Measurements from ENCODE around the gene SPG7.

The SPG7 gene

DNA sequence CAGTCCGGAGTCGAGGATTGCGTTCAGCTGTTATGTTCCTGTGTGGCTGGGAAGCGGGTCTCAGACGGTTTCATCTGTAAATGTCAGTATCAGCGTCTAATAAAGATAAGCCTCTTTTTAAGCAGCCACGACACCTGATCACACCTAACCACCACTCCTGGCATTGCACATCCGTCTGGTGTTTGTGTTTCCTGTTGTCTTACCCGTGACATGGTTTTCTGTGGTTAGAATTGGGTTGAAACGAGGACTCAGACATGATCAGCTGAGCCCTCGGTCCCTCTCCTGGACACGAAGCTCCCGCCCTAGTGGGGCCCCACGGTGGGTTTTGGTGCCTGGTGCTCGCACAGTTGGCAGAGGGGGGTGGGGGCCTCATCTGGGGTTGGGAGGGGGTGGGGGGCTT, 85.6 kb downstream of the SPG7 start:
- no peaks in the 10 kb centered on the region for H3K9me3 ChIP-seq
- H3K27me3 ChIP-seq: no peaks in the 10 kb centered on the region
- no peaks in the 10 kb centered on the region for H3K4me1 ChIP-seq
- no peak overlapping the region for H3K4me3 ChIP-seq (ENCODE audit: low read depth, low read length)
- H3K36me3 ChIP-seq: no peaks in the 10 kb centered on the region
- TF ChIP-seq, protein P1, sequence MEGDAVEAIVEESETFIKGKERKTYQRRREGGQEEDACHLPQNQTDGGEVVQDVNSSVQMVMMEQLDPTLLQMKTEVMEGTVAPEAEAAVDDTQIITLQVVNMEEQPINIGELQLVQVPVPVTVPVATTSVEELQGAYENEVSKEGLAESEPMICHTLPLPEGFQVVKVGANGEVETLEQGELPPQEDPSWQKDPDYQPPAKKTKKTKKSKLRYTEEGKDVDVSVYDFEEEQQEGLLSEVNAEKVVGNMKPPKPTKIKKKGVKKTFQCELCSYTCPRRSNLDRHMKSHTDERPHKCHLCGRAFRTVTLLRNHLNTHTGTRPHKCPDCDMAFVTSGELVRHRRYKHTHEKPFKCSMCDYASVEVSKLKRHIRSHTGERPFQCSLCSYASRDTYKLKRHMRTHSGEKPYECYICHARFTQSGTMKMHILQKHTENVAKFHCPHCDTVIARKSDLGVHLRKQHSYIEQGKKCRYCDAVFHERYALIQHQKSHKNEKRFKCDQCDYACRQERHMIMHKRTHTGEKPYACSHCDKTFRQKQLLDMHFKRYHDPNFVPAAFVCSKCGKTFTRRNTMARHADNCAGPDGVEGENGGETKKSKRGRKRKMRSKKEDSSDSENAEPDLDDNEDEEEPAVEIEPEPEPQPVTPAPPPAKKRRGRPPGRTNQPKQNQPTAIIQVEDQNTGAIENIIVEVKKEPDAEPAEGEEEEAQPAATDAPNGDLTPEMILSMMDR (IDR thresholded peaks at IDR 0.05; ENCODE audit: low read depth, low read length): no peak
- no peak for DNase-seq

DNA sequence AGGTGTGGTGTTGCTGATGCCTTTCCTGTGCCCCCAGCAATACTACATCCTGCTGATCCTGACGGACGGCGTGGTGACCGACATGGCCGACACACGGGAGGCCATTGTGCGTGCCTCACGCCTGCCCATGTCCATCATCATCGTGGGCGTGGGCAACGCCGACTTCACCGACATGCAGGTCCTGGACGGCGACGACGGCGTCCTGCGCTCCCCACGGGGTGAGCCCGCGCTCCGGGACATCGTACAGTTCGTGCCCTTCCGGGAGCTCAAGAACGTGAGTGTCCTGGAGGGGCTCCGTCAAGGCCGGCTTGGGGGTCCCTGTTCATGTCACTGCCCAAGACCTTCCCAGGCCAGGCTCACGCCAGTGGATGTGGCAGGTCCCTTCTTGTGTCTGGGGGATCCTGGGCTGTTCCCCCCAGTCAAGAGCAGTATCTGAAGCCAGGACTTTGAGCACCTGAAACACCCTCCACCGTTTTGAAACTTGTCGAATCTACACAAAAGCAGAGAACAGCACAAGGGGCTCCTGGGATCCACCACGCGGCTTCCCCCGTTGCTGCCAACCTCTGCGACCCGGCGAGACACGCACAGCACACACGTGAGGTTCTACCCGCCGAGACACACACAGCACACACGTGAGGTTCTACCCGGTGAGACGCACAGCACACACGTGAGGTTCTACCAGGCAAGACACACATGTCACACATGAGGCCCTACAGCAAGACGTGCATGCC, 87.3 kb downstream of the SPG7 start:
- no peak for DNase-seq
- no peaks in the 10 kb centered on the region for H3K9me3 ChIP-seq
- no peaks in the 10 kb centered on the region for H3K36me3 ChIP-seq
- no peaks in the 10 kb centered on the region for H3K4me1 ChIP-seq
- TF ChIP-seq, protein P1 (IDR thresholded peaks at IDR 0.05; ENCODE audit: low read depth, low read length): no peak
- no peak overlapping the region for H3K4me3 ChIP-seq (ENCODE audit: low read depth, low read length)
- no peaks in the 10 kb centered on the region for H3K27me3 ChIP-seq

DNA sequence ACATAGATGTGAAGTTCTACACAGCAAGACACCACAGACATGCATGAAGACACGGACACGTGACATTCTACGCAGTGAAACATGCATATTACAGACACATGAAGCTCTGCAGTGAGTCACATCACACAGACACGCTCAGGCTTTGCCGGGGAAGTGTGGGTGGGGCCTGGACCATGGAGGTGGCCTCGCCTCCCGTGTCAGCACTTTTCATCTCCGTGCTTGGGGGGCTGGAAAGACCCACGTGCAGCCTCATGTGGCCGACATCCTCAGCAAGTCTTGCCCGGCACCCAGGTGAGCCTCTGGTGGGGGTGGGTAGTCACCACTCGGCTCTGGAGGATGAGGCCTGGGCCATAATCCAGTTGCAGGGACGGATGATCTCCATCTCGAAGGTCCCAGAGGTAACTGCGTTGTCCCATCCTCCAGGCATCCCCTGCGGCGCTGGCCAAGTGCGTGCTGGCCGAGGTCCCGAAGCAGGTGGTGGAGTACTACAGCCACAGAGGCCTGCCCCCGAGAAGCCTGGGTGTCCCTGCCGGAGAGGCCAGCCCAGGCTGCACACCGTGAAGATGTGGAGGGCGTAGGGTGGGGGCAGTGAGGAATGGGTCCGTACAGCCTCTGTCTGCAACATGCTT, 88.0 kb downstream of the SPG7 start:
- no peak for DNase-seq
- TF ChIP-seq, protein P1 (IDR thresholded peaks at IDR 0.05; ENCODE audit: low read depth, low read length): no peak
- Histone ChIP-seq H3K4me1 (no peaks in the 10 kb centered on the region), H3K27me3 (no peaks in the 10 kb centered on the region), H3K4me3 (ENCODE audit: low read depth, low read length) (no peak overlapping the region), H3K9me3 (no peaks in the 10 kb centered on the region), H3K36me3 (no peaks in the 10 kb centered on the region)

DNA sequence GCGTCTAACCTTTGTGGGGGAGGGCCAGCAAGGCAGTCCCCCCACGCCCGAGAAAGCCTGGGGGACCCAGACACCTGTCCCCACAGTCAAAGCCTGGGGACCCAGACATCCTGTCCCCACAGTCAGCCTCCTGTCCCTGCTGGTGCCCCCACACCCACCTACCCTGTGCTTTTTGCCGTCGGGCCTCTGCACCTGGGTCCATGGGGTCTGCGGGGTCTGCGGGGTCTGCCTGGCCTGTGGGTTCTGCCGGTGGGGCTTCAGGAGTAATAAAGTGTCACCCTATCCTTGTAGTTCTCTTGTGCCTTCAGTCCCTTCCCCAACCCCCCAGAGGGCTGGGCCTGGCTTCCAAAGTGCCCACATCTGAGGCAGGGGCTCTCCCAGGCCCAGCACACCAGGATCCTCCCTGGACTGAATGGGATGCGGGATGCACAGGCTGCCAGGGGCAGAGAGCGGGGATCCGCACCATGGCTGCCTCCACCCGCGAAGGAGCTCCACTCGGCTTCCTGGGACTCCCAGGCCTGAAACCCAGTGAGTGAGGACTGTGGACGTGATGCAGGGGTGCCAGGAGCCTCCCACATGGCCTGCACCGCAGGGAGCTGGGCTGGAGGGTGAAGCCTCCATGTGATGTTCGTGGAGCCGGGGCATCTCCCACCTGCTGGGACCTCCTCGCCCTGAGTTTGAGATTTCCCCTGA, 88.9 kb downstream of the SPG7 start:
- Histone ChIP-seq H3K4me3 (ENCODE audit: low read depth, low read length) (no peak overlapping the region), H3K27me3 (no peaks in the 10 kb centered on the region), H3K4me1 (peaks cover 1% of the 10 kb centered on the region; the same call in 1 of the 2 replicates), H3K36me3 (no peaks in the 10 kb centered on the region), H3K9me3 (no peaks in the 10 kb centered on the region)
- no peak for DNase-seq
- TF ChIP-seq, protein P1 (IDR thresholded peaks at IDR 0.05; ENCODE audit: low read depth, low read length): no peak

DNA sequence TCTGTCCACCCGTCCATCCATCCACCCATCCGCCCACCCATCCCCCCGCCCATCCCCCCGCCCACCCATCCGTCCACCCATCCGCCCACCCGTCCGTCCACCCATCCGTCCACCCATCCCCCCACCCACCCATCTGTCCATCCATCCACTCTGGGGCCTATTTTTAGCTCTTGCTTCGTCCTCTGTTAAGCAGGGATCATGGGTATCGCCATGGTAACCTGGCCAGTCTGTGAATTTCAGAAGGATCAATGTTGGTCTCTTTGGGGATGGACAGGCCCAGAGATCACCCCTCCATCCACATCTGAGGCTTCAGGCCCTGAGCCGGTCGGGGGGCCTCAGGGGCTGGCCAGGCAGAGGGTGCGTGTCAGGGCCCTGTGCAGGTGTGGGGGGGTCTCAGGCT, 90.0 kb downstream of the SPG7 start:
- no peaks in the 10 kb centered on the region for H3K36me3 ChIP-seq
- TF ChIP-seq, protein P1 (IDR thresholded peaks at IDR 0.05; ENCODE audit: low read depth, low read length): no peak
- no peak for DNase-seq
- peaks cover 3% of the 10 kb centered on the region; the same call in 1 of the 2 replicates for H3K4me1 ChIP-seq
- H3K4me3 ChIP-seq (ENCODE audit: low read depth, low read length): no peak overlapping the region
- no peaks in the 10 kb centered on the region for H3K27me3 ChIP-seq
- H3K9me3 ChIP-seq: no peaks in the 10 kb centered on the region

Measured in BE2C (cell line).